HG02885 (cell line): ENCODE measurements around the gene SPCS3.
"Not testable (repeated sequence)": the region's sequence is repeated elsewhere in the genome, so short reads cannot be mapped to it uniquely, and the experiment has no call there.

Source experiments
- ATAC-seq: cut with Tn5 transposase; IDR thresholded peaks from one replicate; pipeline ENCODE4 v1.9.1; 2021; ENCODE audit warnings: mild to moderate bottlenecking; ENCODE audit not compliant: unreplicated experiment, poor library complexity

Gene SPCS3

DNA sequence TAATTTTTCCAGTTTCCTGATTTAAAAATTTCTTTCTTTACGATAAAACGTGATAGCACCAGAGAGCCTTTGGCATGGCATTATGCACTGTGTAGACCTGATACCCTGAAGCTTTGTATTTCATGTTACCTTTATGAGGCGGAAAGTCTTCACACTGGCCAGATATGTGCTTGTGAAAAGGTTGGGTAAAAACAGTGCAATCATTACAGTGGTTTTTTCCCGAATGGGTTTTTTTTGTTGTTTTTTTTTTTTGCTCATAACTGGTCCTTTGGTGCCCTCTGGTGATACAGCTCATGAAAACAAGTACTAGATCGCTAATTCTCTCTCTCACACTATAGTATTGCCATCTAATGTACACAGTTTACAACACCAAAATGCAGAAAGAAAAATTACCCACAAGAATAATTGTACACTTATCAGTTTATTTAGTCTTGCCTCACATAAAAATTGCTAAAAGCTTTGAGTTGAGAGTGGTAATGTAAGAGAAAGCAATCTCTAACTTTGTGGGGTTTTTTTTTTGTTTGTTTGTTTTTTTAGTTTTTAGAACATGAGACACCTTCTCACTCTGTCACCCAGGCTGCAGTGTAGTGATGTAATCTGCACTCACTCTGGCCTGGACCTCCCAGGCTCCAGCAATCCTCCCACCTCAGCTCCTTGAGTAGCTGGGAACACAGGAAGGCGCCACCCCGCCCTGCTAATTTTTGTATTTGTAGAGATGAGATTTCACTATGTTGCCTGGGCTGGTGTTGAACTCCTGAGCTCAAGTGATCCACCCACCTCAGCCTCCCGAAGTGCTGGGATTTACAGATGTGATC lies 21.3 kb downstream of the SPCS3 start:
- ATAC-seq: peak; percentile 70

DNA sequence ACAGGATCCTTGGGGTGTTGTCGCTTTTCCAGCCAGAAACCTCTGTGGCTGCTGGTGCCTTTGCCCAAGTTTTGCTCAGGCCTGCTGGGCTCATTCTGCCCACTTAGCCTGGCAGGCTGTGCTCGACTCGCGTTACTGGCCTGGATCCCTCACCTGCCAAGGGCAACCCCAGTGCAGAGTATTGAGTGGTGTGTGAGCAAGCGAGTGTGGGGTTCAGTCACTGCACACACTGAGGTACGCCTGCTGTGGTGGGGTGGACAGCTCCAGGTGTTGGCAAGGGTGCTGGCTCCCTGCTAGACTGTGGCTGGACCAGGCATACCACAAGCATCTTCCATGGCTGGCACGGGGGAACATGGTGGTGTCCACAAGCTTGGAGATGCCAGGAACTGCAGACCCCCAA lies 22.6 kb downstream of the SPCS3 start:
- ATAC-seq: no peak

DNA sequence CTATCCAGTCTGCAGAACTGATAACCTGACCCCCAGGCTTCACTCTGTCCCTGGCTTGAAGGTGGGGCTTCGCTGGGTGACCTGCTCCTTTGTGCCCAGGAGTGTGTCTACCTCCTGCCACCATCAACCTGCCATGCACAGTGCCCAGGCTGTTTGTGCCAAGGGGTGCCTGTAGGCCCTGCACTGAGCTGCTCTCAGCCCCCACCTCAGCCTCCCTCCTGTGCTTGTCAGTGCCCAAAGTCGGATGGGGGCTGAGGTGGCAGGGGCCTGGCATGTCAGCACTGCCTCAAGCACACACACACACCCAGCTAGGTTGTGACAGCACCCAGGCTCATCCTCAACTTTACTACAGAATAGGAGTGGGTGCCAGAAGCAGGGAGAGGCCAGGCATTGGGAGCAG lies 23.5 kb downstream of the SPCS3 start:
- ATAC-seq: no peak

DNA sequence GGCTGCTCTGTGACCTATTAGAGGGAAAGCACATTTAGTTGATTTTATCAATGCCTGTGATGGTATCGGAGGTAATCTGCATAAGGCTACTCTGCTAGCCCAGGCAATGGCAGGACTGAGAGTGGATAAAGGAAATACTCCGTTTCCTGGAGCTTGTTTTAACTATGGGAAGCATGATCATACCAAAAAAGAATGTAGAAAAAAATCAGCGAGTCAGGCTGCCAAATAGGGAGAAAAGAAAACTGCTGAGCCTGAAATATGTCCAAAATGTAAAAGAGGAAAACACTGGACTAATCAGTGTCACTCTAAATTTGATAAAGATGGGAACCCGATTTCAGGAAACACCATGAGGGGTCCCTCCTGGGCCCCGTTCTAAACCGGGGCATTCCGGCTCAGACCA lies 25.6 kb downstream of the SPCS3 start:
- ATAC-seq: not testable (repeated sequence)

DNA sequence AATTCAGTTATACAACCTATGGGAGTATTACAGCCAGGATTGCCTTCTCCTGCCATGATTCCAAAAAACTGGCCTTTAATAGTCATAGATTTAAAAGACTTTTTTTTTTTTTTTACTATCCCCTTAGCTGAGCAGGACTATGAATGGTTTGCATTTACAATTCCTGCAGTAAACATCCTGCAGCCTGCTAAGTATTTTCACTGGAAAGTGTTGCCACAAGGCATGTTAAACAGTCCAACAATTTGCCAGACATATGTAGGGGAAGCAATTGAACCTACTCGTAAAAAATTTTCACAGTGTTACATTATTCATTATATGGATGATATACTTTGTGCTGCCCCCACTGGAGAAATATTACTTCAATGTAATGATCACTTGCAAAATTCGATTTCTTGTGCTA lies 27.1 kb downstream of the SPCS3 start:
- not testable (repeated sequence) for ATAC-seq

DNA sequence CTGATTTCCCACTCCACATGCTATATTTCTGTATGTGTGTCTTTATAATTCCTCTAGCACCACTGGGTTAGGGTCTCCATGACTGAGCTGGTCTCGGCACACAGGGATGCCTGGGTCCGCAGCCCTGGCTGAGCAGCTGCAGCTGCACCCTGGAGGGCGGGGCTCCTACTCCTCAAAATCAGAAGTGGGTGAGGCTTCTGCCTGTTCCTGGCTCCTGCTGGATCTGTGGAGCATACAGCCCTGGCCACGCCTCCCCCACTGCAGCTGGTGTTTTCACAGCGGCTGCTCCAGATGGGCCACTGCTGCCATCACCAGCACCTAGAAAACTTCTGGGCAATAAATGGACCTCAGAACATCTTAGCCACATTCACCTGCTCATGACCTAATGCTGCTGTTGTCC lies 30.9 kb downstream of the SPCS3 start:
- no peak for ATAC-seq

DNA sequence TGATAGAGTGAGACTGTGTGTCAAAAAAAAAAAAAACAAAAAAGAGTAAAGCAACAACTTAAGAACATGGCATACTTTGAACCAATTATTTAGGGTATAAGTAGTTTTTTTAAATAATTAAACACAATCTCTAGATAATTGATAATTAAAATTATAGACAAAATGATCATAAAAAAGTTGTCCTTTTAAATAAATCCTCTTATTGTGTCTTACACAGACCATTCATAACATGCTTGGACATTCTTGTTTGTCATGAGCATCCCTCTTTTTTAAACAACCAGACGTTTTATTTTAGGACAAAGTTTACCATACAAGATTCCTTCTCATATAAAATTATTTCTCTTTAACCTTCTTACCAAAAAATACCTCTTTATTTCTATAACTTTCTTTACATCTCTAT lies 35.1 kb downstream of the SPCS3 start:
- no peak for ATAC-seq

DNA sequence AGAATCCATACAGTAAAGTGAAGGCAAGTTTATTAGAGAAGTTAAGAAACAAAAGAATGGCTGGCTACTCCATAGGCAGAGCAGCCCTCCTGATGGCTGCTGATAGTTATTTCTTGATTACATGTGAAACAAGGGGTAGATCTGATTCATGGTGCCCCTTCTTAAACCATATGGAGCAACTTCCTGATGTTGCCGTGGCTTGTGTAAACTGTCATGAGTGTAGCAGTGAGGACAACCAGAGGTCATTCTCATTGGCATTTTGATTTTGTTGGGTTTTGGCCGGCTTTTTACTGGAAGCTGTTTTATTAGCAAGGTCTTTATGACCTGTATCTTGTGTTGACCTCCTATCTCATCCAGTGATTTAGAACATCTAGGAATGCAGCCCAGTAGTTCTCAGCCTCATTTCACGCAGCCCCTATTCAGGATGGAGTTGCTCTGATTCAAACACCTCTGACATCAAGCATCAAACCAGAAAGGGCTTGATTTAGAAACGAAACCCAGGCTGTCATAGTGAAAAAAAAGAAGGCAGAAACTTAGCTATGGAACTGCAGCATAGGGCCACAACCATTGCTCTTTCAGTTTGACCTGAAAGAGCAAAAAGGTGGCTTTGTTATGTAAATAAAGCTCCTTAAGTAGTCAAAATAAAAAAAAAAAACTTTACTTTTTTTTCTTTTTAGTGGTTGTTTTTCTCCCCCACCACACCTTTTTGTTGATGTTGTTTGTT lies 37.8 kb downstream of the SPCS3 start:
- ATAC-seq: peak; percentile 99

DNA sequence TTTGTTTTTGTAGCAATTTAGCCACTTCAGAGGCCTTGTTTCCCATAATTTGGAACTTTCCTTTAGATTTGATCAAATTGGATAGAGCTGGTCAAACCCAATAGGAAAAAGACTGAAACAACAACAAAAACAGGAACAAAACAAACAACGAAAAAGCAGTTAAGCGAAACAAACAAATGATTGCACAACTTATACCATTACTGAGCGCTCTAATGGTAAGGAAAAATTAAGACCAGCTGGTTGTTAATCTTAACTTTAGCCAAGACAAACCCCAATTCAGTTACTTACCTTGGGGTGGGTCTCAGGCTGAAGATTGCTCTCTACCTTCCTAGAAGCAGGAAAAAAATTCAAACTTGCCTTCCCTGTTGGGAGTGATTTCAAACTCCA lies 38.3 kb downstream of the SPCS3 start:
- ATAC-seq: peak; percentile 15

DNA sequence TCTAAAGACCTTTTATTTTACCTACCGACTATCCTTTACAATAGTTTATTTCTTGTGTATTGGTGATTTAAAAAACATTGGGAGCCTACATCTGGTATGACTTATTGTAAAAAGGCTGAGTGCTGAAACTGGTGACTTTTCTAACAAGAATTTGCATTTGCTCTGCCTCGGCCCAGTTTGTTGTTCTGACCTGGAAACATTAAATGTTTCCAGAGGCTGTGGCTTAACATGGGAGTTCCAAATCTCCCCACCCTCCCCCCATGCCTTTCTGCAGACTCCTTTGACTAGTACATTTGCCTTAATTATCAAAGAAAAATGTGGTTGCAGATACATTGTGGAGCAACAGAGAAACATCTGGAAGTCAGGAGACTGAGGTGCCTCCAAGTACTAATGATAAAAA lies 39.8 kb downstream of the SPCS3 start:
- ATAC-seq: no peak

DNA sequence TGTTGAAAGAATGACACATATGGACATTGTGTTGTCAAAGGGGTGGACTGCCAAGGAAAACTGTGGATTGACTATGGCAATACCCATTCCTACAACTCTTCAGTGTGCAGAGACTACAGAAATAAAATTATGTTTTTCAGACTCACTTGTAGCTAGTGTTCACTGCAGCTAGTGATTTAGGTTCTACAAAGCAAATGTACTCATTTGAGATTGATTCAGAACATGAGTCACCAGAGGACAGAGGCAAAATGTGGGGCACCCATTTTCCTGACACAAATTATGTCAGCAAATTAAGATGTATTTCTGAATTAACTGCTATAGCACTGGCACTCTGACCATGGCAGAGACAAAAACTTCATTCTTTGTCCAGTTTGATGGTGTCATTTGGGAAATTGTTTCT lies 40.7 kb downstream of the SPCS3 start:
- ATAC-seq: no peak

DNA sequence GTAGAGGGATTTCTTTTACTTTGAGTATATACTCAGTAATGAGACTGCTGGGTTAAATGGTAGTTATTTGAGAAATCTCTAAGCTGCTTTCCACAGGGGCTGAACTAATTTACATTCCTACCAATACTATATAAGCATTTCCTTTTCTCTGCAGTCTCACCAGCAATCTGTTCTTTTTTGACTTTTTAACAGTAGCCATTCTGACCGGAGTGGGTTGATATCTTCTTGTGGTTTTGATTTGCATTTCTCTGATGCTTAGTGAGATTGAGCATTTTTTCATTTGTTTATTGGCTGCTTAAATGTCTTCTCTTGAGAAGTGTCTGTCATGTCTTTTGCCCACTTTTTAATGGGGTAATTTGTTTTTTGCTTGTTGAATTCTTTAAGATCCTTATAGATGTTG lies 43.3 kb downstream of the SPCS3 start:
- ATAC-seq: peak; percentile 81

DNA sequence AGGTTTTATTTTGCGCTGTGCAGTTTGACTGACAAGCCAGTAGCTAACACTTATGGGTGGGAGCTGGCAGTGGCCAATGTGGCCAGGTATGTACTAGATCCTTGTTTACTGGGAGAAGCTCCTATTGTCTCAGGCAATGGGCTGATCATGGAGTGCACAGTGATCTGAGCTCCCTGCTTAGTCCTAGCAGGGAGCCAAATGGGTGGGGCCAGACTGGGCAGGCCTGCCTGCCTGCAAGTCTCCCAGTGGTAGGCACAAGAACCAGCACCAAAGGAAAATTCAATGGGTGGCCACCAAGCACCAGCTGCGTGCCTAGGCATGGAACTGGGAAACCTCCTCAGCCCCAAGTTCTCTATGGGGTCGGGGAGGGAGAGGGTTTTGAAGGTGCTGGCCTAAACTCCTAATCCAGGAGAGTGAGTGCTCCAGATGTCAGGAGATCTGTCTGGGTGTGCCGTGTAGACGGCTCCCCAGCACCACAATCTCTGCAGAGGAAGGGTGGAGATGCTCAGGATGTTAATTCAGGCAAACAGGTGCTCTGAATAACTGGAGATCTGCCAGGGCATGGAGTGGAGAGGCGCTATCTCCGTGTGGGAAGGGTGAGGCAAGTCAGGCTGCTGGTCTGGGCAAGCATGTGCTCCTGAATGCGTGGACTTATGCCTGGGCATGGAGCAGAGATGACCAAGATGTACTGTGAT lies 48.2 kb downstream of the SPCS3 start:
- no peak for ATAC-seq

DNA sequence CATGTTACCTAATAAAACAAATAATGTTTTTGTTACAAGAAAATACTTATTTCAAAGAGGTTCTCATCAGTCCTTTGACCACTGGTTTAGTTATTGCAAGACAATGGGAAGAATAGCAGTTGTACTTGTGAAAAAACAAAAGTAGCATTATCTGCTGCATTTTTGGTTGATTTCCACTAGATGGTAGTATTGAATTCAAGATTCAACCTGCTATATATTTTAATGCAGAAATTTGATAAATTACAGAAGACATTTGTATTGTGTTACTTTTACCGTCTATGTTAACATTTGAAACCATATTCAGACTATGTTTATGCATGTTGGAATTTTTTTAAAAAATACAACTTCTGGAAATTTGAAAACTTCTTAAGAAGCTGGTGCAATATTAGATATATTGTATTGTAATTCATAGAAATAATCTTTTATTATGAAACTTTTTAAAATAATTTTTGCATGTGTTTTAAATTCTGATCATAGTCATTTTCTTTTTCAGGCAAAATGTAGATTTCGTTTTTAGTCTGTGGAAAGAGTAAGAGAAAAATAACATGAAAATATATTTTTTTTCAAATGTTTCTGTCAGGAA lies 56.4 kb downstream of the SPCS3 start:
- ATAC-seq: no peak

DNA sequence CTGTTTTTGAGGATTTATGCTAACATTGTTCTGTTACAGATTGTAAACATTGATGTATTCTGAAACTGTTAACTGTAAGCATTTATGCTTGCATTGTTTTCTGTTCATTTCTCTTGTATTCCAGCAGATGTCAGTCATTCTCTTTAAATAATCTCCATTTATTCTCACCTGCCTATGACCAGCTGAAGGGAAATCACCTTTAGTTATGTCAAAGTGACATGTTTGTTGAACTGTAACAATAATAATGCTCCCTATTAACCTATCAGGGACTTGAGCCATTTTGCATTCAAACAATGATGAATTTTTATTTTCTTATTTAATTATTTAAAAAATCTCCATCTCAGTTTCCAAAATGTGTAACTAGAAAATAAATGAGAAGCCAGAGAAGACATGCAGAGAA lies 58.0 kb downstream of the SPCS3 start:
- ATAC-seq: peak; percentile 92

DNA sequence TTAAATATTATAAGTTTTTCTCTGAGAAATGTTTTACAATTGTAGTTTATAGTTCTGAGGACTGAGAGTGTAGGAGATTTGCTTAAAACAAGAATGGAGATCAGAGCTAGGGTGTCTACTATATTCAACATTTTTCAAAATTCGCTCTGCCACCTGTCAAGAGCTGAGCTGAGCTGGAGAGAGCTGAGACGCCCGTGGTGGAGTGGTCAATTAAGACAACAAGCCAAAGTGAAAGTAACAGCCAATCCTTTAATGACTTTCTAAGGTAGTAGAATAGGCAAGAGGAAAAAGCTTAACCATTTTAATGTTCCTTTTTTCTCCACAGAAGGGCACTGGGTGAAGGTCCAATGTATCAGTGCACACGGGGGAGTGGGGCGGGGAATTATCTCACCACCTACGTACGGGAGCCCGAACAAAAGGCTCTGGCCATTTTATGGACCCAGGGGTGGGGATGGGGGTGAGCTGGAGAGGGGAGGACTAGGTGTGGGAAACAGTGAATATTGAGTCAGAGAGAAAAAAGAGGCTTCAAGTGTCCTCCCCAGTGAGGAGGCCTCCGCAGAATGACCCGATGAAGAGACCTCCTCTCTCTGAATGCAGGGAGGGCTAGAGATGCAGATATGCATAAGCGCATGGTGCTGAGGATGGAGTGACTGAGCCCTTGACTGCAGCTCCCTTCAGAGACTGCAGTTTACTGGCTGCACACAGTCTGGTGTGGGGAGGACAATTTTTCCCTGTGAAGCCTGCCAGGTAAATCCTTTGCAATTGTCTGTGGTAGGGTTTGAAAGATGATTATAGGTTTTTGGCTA lies 60.8 kb downstream of the SPCS3 start:
- no peak for ATAC-seq
